Body of pancreas (tissue), 4 donors: ENCODE results near the gene HPRT1. TPM values are rescaled to one million over a fixed set of nuclear protein-coding genes. Genes with fewer than 3 reads are reported as not detected.
"Not testable (repeated sequence)": the region's sequence is repeated elsewhere in the genome, so short reads cannot be mapped to it uniquely, and the experiment has no call there.

ENCODE experiments used
- ATAC-seq: fragments of 150-250 bp; one replicate; pipeline ENCODE4 v1.9.1; 2016
- DNase-seq, 4 donors: peaks; one replicate each; pipeline ENCODE4 v3.0.0-alpha.2; 2019
- H3K27ac ChIP-seq, 4 donors: fragments of 200-600 bp; sonication (generic); 1 replicate in 3 of 4; 2 replicates in 1 of 4; pipeline versions ENCODE4 v1.5.1 to v1.6.1; 2016 to 2019; ENCODE audit warnings: mild to moderate bottlenecking in 1 of 4, mixed read lengths in 1 of 4, moderate library complexity in 1 of 4
- H3K27me3 ChIP-seq, 2 donors: fragments of 200-600 bp; sonication (generic); one replicate each; pipeline ENCODE4 v1.6.0; 2016; ENCODE audit warnings: mild to moderate bottlenecking in 1 of 2
- H3K36me3 ChIP-seq, 2 donors: fragments of 200-600 bp; sonication (generic); replicated peaks in 1 of 2; 2 replicates each; pipeline ENCODE4 v1.5.1; 2016; ENCODE audit warnings: low read depth in 2 of 2; ENCODE audit not compliant: insufficient read depth in 1 of 2
- H3K4me1 ChIP-seq: fragments of 200-600 bp; sonication (generic); one replicate; pipeline ENCODE4 v1.6.0; 2016
- H3K4me3 ChIP-seq, 2 donors: fragments of 200-600 bp; sonication (generic); 1 replicate in 1 of 2; 2 replicates in 1 of 2; pipeline ENCODE4 v1.5.1; 2016 to 2019
- H3K9me3 ChIP-seq, 3 donors: fragments of 200-600 bp; sonication (generic); 1 replicate in 2 of 3; 2 replicates in 1 of 3; pipeline ENCODE4 v1.5.1; 2016
- POLR2A ChIP-seq, 3 donors: fragments of 450-650 bp; IDR thresholded peaks; one replicate each; pipeline ENCODE4 v1.6.1; 2016; ENCODE audit warnings: antibody characterized with exemption in 3 of 3, mild to moderate bottlenecking in 2 of 3
- WGBS, 2 donors: methylation state at CpG; one replicate each; pipeline ENCODE4 v1.1.5; 2017; 5-methylcytosine and 5-hydroxymethylcytosine counted together
- intact Hi-C: fragments of 100-400 bp; cut with DNase I; formaldehyde crosslinking; loops from one replicate; pipeline ENCODE4 v1.15.1; 2023
- total RNA-seq, 2 donors: library from RNA; depleted of rRNA; stranded (reverse); fragments of >200 nt; gene quantifications; one replicate each; pipeline ENCODE4 v1.1.0, GENCODE V29; 2016
- TF ChIP-seq, protein P1 (sequence below), 7 experiments: fragments of 450-650 bp in 4 of 7; fragments of 200-600 bp in 3 of 7; sonication (generic) in 3 of 7; IDR thresholded peaks; one replicate each; pipeline ENCODE4 v1.5.1; 2016 to 2019; ENCODE audit warnings: antibody characterized with exemption in 7 of 7

The HPRT1 gene
- total RNA-seq, 2 donors from 2014 or later: 15.8 to 18.7 TPM

- Histone ChIP-seq H3K36me3 (no peaks in the 10 kb centered on the region), H3K9me3 (no peaks in the 10 kb centered on the region), H3K4me1 (peaks cover 4% of the 10 kb centered on the region), H3K4me3 (no peak overlapping the region), H3K27ac (no peak overlapping the region), H3K27me3 (no peaks in the 10 kb centered on the region)
- DNase-seq (no peak), ATAC-seq (no peak)
- intact Hi-C loops: no loop called here
- WGBS, 2 donors: 83 to 96% methylated on average over 3 to 5 of the region's 5 CpGs
- TF ChIP-seq POLR2A (IDR thresholded peaks at IDR 0.05): no peak
- TF ChIP-seq, protein P1, sequence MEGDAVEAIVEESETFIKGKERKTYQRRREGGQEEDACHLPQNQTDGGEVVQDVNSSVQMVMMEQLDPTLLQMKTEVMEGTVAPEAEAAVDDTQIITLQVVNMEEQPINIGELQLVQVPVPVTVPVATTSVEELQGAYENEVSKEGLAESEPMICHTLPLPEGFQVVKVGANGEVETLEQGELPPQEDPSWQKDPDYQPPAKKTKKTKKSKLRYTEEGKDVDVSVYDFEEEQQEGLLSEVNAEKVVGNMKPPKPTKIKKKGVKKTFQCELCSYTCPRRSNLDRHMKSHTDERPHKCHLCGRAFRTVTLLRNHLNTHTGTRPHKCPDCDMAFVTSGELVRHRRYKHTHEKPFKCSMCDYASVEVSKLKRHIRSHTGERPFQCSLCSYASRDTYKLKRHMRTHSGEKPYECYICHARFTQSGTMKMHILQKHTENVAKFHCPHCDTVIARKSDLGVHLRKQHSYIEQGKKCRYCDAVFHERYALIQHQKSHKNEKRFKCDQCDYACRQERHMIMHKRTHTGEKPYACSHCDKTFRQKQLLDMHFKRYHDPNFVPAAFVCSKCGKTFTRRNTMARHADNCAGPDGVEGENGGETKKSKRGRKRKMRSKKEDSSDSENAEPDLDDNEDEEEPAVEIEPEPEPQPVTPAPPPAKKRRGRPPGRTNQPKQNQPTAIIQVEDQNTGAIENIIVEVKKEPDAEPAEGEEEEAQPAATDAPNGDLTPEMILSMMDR (IDR thresholded peaks at IDR 0.05): no peak
Observed at GRCh38 chrX:134457708-134458107, 2.3 kb upstream of the HPRT1 start.

- TF ChIP-seq, protein P1 (IDR thresholded peaks at IDR 0.05): no peak
- TF ChIP-seq POLR2A (IDR thresholded peaks at IDR 0.05): no peak
- H3K27me3 ChIP-seq: no peaks in the 10 kb centered on the region
- H3K27ac ChIP-seq: peak overlapping the region; percentile 42 to 91 (median 80)
- no peaks in the 10 kb centered on the region for H3K9me3 ChIP-seq
- H3K4me3 ChIP-seq: peak overlapping the region in 1 of 2 donors; percentile 10
- ATAC-seq: peak; percentile 18
- H3K4me1 ChIP-seq: peaks cover 8% of the 10 kb centered on the region
- intact Hi-C loops: no loop called here
- DNase-seq: no peak
- WGBS, 2 donors: 0% methylated on average over 4 to 12 of the region's 12 CpGs
- no peaks in the 10 kb centered on the region for H3K36me3 ChIP-seq
Observed at GRCh38 chrX:134459683-134460004, 321 bp upstream of the HPRT1 start.

GRCh38 chrX:134460862-134461220 lies 876 bp downstream of the HPRT1 start:
- TF ChIP-seq, protein P1 (IDR thresholded peaks at IDR 0.05): no peak
- TF ChIP-seq POLR2A (IDR thresholded peaks at IDR 0.05): no peak
- 3 to 5% methylated on average over 4 to 9 of the region's 9 CpGs for WGBS, 2 donors
- Histone ChIP-seq H3K9me3 (no peaks in the 10 kb centered on the region), H3K36me3 (no peaks in the 10 kb centered on the region), H3K4me1 (peaks cover 8% of the 10 kb centered on the region), H3K4me3 (peak overlapping the region in 1 of 2 donors; percentile 48), H3K27ac (peak overlapping the region in 3 of 4 donors; percentile 71 to 91 (median 88)), H3K27me3 (no peaks in the 10 kb centered on the region)
- ATAC-seq (no peak), DNase-seq (no peak)
- intact Hi-C loops: no loop called here

DNA sequence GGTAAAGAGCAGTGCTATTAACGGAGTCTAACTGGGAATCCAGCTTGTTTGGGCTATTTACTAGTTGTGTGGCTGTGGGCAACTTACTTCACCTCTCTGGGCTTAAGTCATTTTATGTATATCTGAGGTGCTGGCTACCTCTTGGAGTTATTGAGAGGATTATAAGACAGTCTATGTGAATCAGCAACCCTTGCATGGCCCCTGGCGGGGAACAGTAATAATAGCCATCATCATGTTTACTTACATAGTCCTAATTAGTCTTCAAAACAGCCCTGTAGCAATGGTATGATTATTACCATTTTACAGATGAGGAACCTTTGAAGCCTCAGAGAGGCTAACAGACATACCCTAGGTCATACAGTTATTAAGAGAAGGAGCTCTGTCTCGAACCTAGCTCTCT lies 1.5 kb downstream of the HPRT1 start:
- peaks cover 8% of the 10 kb centered on the region for H3K4me1 ChIP-seq
- no peaks in the 10 kb centered on the region for H3K9me3 ChIP-seq
- TF ChIP-seq, protein P1 (IDR thresholded peaks at IDR 0.05): no peak
- no peak for TF ChIP-seq POLR2A (IDR thresholded peaks at IDR 0.05)
- H3K36me3 ChIP-seq: no peaks in the 10 kb centered on the region
- H3K27ac ChIP-seq: no peak overlapping the region
- H3K4me3 ChIP-seq: no peak overlapping the region
- H3K27me3 ChIP-seq: no peaks in the 10 kb centered on the region
- intact Hi-C loops: no loop called here
- ATAC-seq (no peak), DNase-seq (no peak)
- WGBS, 2 donors: 40 to 87% methylated on average over 1 to 3 of the region's 3 CpGs

GRCh38 chrX:134462927-134463326 lies 3.0 kb downstream of the HPRT1 start:
- DNase-seq (no peak), ATAC-seq (peak; percentile 18)
- Histone ChIP-seq H3K27me3 (no peaks in the 10 kb centered on the region), H3K36me3 (no peaks in the 10 kb centered on the region), H3K4me1 (peaks cover 8% of the 10 kb centered on the region), H3K4me3 (no peak overlapping the region), H3K9me3 (no peaks in the 10 kb centered on the region), H3K27ac (peak overlapping the region in 3 of 4 donors; percentile 19 to 54 (median 44))
- intact Hi-C loops: no loop called here
- TF ChIP-seq, protein P1 (IDR thresholded peaks at IDR 0.05): no peak
- no peak for TF ChIP-seq POLR2A (IDR thresholded peaks at IDR 0.05)
- 7 to 27% methylated on average over 2 of the region's 2 CpGs for WGBS, 2 donors

DNA sequence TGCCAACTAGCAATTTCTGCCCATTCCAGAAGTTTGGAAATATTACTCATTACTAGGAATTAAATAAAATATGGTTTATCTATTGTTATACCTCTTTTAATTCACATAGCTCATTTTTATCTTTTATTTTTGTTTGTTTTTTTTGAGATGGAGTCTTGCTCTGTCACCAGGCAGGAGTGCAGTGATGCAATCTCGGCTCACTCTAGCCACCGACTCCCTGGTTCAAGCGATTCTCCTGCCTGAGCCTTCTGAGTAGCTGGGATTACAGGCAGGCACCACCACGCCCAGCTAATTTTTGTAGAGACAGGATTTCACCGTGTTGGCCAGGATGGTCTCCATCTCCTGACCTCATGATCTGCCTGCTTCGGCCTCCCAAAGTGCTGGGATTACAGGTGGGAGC lies 4.5 kb downstream of the HPRT1 start:
- ATAC-seq, H3K36me3 ChIP-seq, H3K4me3 ChIP-seq, H3K4me1 ChIP-seq, H3K9me3 ChIP-seq, DNase-seq, intact Hi-C loops, H3K27me3 ChIP-seq, H3K27ac ChIP-seq: not testable (repeated sequence)
- WGBS, 2 donors: 70 to 84% methylated on average over 6 of the region's 6 CpGs
